Measurements from ENCODE around the gene ENKUR.
"Not testable (repeated sequence)": the region's sequence is repeated elsewhere in the genome, so short reads cannot be mapped to it uniquely, and the experiment has no call there.

ENKUR gene

DNA sequence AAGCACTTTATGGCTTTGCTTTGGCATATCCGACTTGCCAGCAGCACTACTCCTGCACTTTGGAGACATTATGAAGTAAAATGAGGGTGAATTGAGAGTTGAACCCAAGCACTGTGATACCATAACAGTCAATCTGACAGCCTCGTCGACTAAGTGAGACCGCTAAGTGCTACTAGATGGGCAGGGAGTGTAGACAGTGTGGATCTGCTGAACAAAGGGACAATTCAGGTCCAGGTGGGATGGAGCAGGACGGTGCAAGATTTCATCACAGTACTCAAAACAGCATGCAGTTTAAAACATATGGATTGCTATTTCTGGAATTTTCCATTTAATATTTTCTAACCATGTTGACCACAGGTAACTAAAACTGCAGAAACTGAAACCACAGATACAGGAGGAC is 42.8 kb downstream of the ENKUR start:
- in situ Hi-C loops (cut with HindIII; ENCODE audit: low sequenced_read_pairs), result no loop called here
- DNase-seq (ENCODE audit: low read depth, low spot score), result no peak
- no peak overlapping the region for H3K4me3 ChIP-seq (ENCODE audit: low read depth, low read length)
- TF ChIP-seq, protein P1, sequence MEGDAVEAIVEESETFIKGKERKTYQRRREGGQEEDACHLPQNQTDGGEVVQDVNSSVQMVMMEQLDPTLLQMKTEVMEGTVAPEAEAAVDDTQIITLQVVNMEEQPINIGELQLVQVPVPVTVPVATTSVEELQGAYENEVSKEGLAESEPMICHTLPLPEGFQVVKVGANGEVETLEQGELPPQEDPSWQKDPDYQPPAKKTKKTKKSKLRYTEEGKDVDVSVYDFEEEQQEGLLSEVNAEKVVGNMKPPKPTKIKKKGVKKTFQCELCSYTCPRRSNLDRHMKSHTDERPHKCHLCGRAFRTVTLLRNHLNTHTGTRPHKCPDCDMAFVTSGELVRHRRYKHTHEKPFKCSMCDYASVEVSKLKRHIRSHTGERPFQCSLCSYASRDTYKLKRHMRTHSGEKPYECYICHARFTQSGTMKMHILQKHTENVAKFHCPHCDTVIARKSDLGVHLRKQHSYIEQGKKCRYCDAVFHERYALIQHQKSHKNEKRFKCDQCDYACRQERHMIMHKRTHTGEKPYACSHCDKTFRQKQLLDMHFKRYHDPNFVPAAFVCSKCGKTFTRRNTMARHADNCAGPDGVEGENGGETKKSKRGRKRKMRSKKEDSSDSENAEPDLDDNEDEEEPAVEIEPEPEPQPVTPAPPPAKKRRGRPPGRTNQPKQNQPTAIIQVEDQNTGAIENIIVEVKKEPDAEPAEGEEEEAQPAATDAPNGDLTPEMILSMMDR (IDR thresholded peaks at IDR 0.05; ENCODE audit: low read depth, low read length), result no peak

DNA sequence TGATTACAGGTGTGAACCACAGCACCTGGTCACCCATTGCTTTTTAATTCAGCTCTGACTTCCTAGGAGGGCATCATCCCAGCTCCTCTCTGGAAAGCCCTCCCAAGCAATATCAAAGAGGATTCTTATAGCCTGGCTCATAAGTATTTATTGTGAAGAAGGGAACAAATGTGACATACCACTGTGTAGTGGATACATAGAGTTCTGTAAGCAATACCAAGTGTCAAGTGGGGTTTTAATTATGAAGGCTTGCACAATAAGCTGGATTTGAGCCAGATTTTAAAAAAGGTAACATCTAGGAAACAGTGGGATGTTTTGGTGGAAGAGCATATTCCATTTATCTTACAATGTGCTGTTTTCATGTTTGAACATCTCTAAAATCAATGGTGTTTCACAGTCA is 44.6 kb downstream of the ENKUR start:
- no peak for DNase-seq (ENCODE audit: low read depth, low spot score)
- in situ Hi-C loops (cut with HindIII; ENCODE audit: low sequenced_read_pairs), result no loop called here
- no peak overlapping the region for H3K4me3 ChIP-seq (ENCODE audit: low read depth, low read length)
- TF ChIP-seq, protein P1 (IDR thresholded peaks at IDR 0.05; ENCODE audit: low read depth, low read length), result no peak

DNA sequence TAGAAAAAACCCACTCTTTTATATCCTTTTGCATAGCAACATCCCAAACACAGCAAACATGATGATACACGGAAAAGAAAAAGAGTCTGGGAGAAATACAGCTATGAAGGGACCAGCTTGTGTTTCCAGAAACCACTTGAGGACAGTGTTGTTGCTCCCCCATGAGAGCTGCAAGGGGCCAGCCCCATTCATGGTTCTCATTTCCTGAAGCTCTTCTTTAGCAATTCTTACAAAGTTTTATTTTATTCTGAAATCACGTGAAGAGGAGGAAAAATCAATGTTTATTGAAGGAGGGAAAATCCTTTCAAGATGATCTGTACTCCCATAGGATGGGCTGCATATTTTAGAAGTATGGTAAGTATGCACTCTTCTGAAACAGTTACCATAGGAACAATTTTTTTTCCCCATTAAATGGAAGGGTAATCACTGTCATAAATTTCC is 46.1 kb downstream of the ENKUR start:
- TF ChIP-seq, protein P1 (IDR thresholded peaks at IDR 0.05; ENCODE audit: low read depth, low read length), result no peak
- no peak overlapping the region for H3K4me3 ChIP-seq (ENCODE audit: low read depth, low read length)
- DNase-seq (ENCODE audit: low read depth, low spot score), result no peak
- in situ Hi-C loops (cut with HindIII; ENCODE audit: low sequenced_read_pairs), result no loop called here

DNA sequence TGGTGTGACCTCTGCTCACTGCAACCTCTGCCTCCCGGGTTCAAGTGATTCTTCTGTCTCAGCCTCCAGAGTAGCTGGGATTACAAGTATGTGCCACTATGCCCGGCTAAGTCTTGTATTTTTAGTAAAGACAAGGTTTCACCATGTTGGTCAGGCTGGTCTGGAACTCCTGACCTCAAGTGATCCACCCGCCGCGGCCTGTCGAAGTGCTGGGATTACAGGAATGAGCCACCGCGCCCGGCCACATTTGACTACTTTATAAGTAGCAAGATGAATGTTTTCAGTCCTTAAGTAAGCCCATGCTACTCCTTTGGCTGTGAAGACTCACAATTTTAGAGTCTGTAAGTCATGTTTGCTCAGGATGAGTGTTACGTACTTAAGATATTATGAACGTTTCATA is 47.0 kb downstream of the ENKUR start:
- DNase-seq (ENCODE audit: low read depth, low spot score); in situ Hi-C loops (cut with HindIII; ENCODE audit: low sequenced_read_pairs); H3K4me3 ChIP-seq (ENCODE audit: low read depth, low read length): not testable (repeated sequence)

DNA sequence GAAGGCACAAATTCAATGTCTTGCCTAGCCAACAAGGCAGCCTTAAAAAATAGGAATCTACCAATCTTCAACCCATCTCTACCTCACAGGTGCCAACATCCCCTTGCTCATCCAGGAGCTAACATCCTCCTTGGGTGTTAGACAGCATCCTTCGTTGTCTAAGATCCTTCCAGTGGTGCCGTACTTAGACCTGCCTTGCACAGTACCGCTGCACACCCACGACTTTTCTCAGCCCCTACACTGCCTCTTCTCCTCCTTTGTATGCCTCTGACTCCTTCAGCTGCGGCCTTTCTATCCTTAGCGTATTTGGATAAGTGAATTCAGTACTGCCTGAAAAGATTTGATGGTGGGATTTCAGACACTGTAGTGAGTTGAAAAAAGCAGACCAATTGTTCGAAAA is 47.6 kb downstream of the ENKUR start:
- TF ChIP-seq, protein P1 (IDR thresholded peaks at IDR 0.05; ENCODE audit: low read depth, low read length), result no peak
- DNase-seq (ENCODE audit: low read depth, low spot score), result no peak

DNA sequence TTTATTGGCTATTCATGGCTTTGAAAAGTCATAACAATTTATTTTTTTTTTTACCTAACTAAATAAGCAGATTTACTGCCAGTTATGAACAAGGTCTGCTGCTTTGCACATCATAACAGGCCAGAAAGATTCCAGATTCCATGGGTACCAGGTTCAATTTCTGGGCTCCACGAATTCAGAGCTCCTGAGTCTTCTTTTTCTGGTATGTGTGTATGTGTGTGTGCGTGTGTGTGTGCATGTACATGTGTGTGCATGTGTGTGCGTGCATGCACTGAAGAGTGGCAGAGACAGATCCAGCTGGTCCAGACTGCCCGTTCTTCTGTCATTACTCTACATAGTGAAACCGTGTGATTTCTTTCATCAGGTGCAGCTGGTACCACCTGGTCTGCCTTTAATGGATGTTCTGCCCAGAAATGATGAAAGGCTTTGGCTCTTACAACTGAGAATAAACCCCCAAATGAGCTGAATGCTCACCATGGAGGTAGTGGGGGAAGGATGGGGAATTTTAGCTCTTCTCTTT is 48.9 kb downstream of the ENKUR start:
- in situ Hi-C loops (cut with HindIII; ENCODE audit: low sequenced_read_pairs), result no loop called here
- TF ChIP-seq, protein P1 (IDR thresholded peaks at IDR 0.05; ENCODE audit: low read depth, low read length), result no peak
- no peak overlapping the region for H3K4me3 ChIP-seq (ENCODE audit: low read depth, low read length)
- DNase-seq (ENCODE audit: low read depth, low spot score), result no peak

More for the DNA sequence above, 47.6 kb downstream of the ENKUR start:
- in situ Hi-C loops (cut with HindIII; ENCODE audit: low sequenced_read_pairs), result no loop called here
- no peak overlapping the region for H3K4me3 ChIP-seq (ENCODE audit: low read depth, low read length)

DNA sequence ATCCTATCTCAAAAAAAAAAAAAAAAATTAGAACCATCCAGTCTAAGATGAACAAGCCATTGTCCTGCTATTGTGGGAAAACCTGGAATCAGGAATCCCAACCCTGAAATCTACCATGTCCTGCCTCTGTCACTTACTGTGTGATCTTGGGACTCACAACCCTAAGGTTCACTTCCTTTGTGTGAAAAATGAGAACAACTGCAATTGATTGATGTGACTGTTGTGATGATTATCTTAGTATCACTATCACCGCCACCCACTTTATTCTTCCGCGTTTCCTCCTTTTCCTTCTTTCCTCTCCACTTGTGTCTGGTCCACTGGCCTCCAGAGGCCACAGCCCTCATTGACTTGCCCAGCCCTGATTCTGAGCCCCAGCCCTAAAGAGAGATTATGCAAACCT is 50.9 kb downstream of the ENKUR start:
- H3K4me3 ChIP-seq (ENCODE audit: low read depth, low read length), result no peak overlapping the region
- in situ Hi-C loops (cut with HindIII; ENCODE audit: low sequenced_read_pairs), result no loop called here
- DNase-seq (ENCODE audit: low read depth, low spot score), result no peak
- TF ChIP-seq, protein P1 (IDR thresholded peaks at IDR 0.05; ENCODE audit: low read depth, low read length), result no peak
